HG02943 (cell line): ENCODE data around the gene LNP1.

Experiments used
- ATAC-seq: cut with Tn5 transposase; IDR thresholded peaks from one replicate; pipeline ENCODE4 v1.9.1; 2021; ENCODE audit warnings: mild to moderate bottlenecking, low read depth, moderate library complexity; ENCODE audit not compliant: unreplicated experiment

The LNP1 gene

GRCh38 chr3:100396967-100397366 lies 4.4 kb upstream of the LNP1 start:
- no peak for ATAC-seq

GRCh38 chr3:100399341-100400071 lies 1.8 kb upstream of the LNP1 start:
- ATAC-seq: no peak

- ATAC-seq: peak; percentile 5
Measured at GRCh38 chr3:100400419-100400779, 940 bp upstream of the LNP1 start.

- ATAC-seq: peak; percentile 11
Measured at GRCh38 chr3:100401674-100402041, 319 bp downstream of the LNP1 start.

- ATAC-seq: no peak
Measured at GRCh38 chr3:100402256-100402655, 917 bp downstream of the LNP1 start.

GRCh38 chr3:100402891-100403290 lies 1.6 kb downstream of the LNP1 start:
- ATAC-seq: no peak

- no peak for ATAC-seq
Measured at GRCh38 chr3:100403362-100404249, 2.3 kb downstream of the LNP1 start.

- no peak for ATAC-seq
Measured at GRCh38 chr3:100404250-100404548, 2.9 kb downstream of the LNP1 start.

GRCh38 chr3:100407164-100407563 lies 5.8 kb downstream of the LNP1 start:
- ATAC-seq: no peak

- no peak for ATAC-seq
Measured at GRCh38 chr3:100407977-100408532, 6.7 kb downstream of the LNP1 start.

GRCh38 chr3:100411091-100411982 lies 10.0 kb downstream of the LNP1 start:
- ATAC-seq: no peak

GRCh38 chr3:100412912-100413590 lies 11.7 kb downstream of the LNP1 start:
- ATAC-seq: no peak

GRCh38 chr3:100413613-100414012 lies 12.3 kb downstream of the LNP1 start:
- no peak for ATAC-seq

- no peak for ATAC-seq
Measured at GRCh38 chr3:100416176-100416575, 14.8 kb downstream of the LNP1 start.

- no peak for ATAC-seq
Measured at GRCh38 chr3:100416863-100417262, 15.5 kb downstream of the LNP1 start.

- no peak for ATAC-seq
Measured at GRCh38 chr3:100419406-100419805, 18.1 kb downstream of the LNP1 start.

- ATAC-seq: no peak
Measured at GRCh38 chr3:100420885-100421284, 19.5 kb downstream of the LNP1 start.

GRCh38 chr3:100423611-100424010 lies 22.3 kb downstream of the LNP1 start:
- no peak for ATAC-seq

- no peak for ATAC-seq
Measured at GRCh38 chr3:100424261-100424660, 22.9 kb downstream of the LNP1 start.

- no peak for ATAC-seq
Measured at GRCh38 chr3:100425316-100425715, 24.0 kb downstream of the LNP1 start.
